Measurements from ENCODE around the gene ZNF529. TPM values are rescaled to one million over a fixed set of nuclear protein-coding genes. Genes with fewer than 3 reads are reported as not detected.

Gene ZNF529
- total and polyA plus RNA-seq, 2 of the 8 experiments (the other 6 are each of a cell fraction or from before 2014, with no cell fraction given) = 8.4 to 14.1 TPM

- ChIA-PET POLR2A (ENCODE audit: partially characterized antibody) (interaction anchor here (0.5 kb wide), 1 partner anchor 552 kb away, joined by 4 read pairs; no protein-coding TSS in a partner anchor), CTCF (ENCODE audit: partially characterized antibody) (no interaction called here)
- FAIRE-seq = no peak
- H3K23ac ChIP-seq (ENCODE audit: insufficient read length) = no peak overlapping the region
- H3K23me2 ChIP-seq (ENCODE audit: low read depth, low read length) = no peaks in the 10 kb centered on the region
- H3K4me3 ChIP-seq (ENCODE audit: extremely low read depth in 1 of 4, insufficient read depth in 2 of 4, low read depth in 3 of 4, low read length in 4 of 4) = no peak overlapping the region
- H3K27me3 ChIP-seq (replicated peaks in 1 of 4; ENCODE audit: control insufficient read depth in 3 of 4, extremely low read depth in 1 of 4, insufficient read depth in 3 of 4, low read length in 3 of 4) = no peaks in the 10 kb centered on the region
- H4K91ac ChIP-seq (replicated peaks; ENCODE audit: insufficient read length, low read length) = no peak overlapping the region
- no peak for DNase-seq (ENCODE audit: low read depth in 1 of 2, low spot score in 2 of 2)
- no peak overlapping the region for H2AFZ ChIP-seq (ENCODE audit: low read length)
- no peak overlapping the region for H3K27ac ChIP-seq (ENCODE audit: low read depth, low read length)
- H4K8ac ChIP-seq (ENCODE audit: extremely low read depth, insufficient read depth, low read length) = no peak overlapping the region
- H2BK20ac ChIP-seq (ENCODE audit: low read length) = no peak overlapping the region
- WGBS, 2 experiments (ENCODE audit: extremely low coverage in 1 of 2, insufficient coverage in 1 of 2, insufficient read length in 1 of 2, insufficient replicate concordance in 2 of 2, low coverage in 1 of 2, low lambda C conversion rate in 2 of 2, missing lambda C conversion rate in 1 of 2) = 97% methylated on average over 5 of the region's 5 CpGs; no CpG with 5 or more reads in 1 of the 2 experiments
- TF ChIP-seq NANOG (IDR thresholded peaks at IDR 0.05; ENCODE audit: insufficient read depth, low read depth, low read length, poor library complexity, severe bottlenecking) (no peak), ZNF274 (IDR thresholded peaks at IDR 0.05; ENCODE audit: borderline replicate concordance, extremely low read depth, low read length) (peak; percentile 100)
- peaks cover 2 to 81% (median 45%) of the 10 kb centered on the region in 4 experiments; a peak in 7 of 8 replicates for H3K36me3 ChIP-seq (ENCODE audit: control insufficient read depth in 2 of 4, insufficient read depth in 4 of 4, low read length in 3 of 4)
- H2BK120ac ChIP-seq (replicated peaks; ENCODE audit: low read depth, low read length) = no peak overlapping the region
- no peak overlapping the region for H4K5ac ChIP-seq (ENCODE audit: insufficient read length, low read depth, low read length)
- H4K20me1 ChIP-seq (replicated peaks in 1 of 2; ENCODE audit: control insufficient read depth in 1 of 2, insufficient read depth in 2 of 2, low read length in 2 of 2) = no peaks in the 10 kb centered on the region
- H2BK12ac ChIP-seq (ENCODE audit: low read depth, low read length) = no peak overlapping the region
- peaks cover 84 to 88% of the 10 kb centered on the region in 2 experiments for H3K9me3 ChIP-seq (ENCODE audit: insufficient read depth in 2 of 2, low read depth in 1 of 2, low read length in 1 of 2)
- H3K18ac ChIP-seq (ENCODE audit: extremely low read depth, low read length) = no peak overlapping the region
- H3K14ac ChIP-seq (ENCODE audit: insufficient read length) = no peak overlapping the region
- no peak overlapping the region for H3K4me2 ChIP-seq (ENCODE audit: insufficient read depth in 1 of 2, low read depth in 2 of 2, low read length in 2 of 2)
- no peak overlapping the region for H2BK15ac ChIP-seq (ENCODE audit: low read length)
- H2AK5ac ChIP-seq (ENCODE audit: low read depth, low read length) = no peak overlapping the region
- H3K4me1 ChIP-seq (replicated peaks in 1 of 4; ENCODE audit: control insufficient read depth in 3 of 4, insufficient read depth in 4 of 4, low read length in 3 of 4) = no peaks in the 10 kb centered on the region
- H3K79me2 ChIP-seq (ENCODE audit: control insufficient read depth in 1 of 2, insufficient read depth in 2 of 2, low read length in 2 of 2) = no peaks in the 10 kb centered on the region
- no peak overlapping the region for H3K56ac ChIP-seq (replicated peaks; ENCODE audit: insufficient read length, low read depth, low read length)
- H3K79me1 ChIP-seq (ENCODE audit: low read depth, low read length) = no peaks in the 10 kb centered on the region
- no peak overlapping the region for H3K4ac ChIP-seq (replicated peaks; ENCODE audit: insufficient read length, low read depth, low read length)
- no peak overlapping the region for H2BK5ac ChIP-seq (ENCODE audit: low read depth, low read length)
- H3K9ac ChIP-seq (replicated peaks in 1 of 4; ENCODE audit: extremely low read depth in 1 of 4, low read depth in 3 of 4, low read length in 3 of 4) = no peak overlapping the region
Measured at GRCh38 chr19:36547001-36547732, 25.9 kb downstream of the ZNF529 start.
